ENCODE data around the gene BPGM. TPM values are rescaled to one million over a fixed set of nuclear protein-coding genes. Genes with fewer than 3 reads are reported as not detected.

The BPGM gene
- total RNA-seq, 1 donor from 2014 or later, result 37.4 TPM

DNA sequence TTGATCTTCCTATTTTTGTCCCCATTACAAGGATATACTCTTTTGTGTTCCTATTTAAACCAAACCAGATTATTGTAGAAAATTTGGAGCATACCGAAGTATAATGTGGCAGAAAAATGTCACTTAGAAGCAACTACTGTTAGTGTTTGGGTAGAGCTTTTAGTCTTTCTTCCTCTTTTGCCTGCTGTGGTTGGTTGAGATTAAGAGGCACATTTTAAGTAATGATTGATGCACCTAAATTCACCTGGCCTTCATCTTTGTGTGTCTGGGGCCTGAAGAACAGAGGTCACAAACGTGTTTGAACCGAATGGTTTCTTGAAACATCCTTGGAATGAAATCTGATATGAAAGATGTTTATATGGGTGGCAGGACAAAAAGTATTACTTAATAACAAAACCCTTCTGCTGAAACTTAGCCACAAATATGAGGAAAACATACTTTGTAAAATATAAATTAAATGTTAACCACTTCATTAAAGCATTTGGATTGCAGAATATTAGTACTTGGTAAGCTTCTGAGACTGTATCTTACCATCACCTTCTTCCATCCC, 2.6 kb downstream of the BPGM start:
- Histone ChIP-seq H3K27me3 (ENCODE audit: insufficient read depth, low read length) (no peaks in the 10 kb centered on the region), H3K4me2 (ENCODE audit: low read length) (peak overlapping the region; percentile 16), H3K4me1 (ENCODE audit: insufficient read depth, low read length) (peaks cover 9% of the 10 kb centered on the region), H3K4me3 (ENCODE audit: insufficient read depth, low read depth, low read length) (no peak overlapping the region), H3K79me2 (ENCODE audit: insufficient read depth, low read length) (peaks cover 77% of the 10 kb centered on the region), H2AFZ (ENCODE audit: low read depth, low read length) (no peak overlapping the region), H3K9ac (ENCODE audit: low read length) (no peak overlapping the region), H3K9me3 (ENCODE audit: insufficient read depth, low read depth, low read length) (no peaks in the 10 kb centered on the region), H4K20me1 (ENCODE audit: insufficient read depth, low read length) (peaks cover 4% of the 10 kb centered on the region), H3K27ac (ENCODE audit: low read depth, low read length) (no peak overlapping the region), H3K36me3 (ENCODE audit: insufficient read depth, low read length) (no peaks in the 10 kb centered on the region)
- Mint-ChIP-seq H3K36me3 (ENCODE audit: low read depth, unreplicated experiment) (peaks cover 2% of the 10 kb centered on the region), H3K4me1 (ENCODE audit: low read depth, unreplicated experiment) (peaks cover 17% of the 10 kb centered on the region), H3K9me3 (ENCODE audit: unreplicated experiment) (no peaks in the 10 kb centered on the region), H3K27ac (ENCODE audit: unreplicated experiment) (no peak overlapping the region), H3K27me3 (ENCODE audit: low read depth, unreplicated experiment) (no peaks in the 10 kb centered on the region), H3K4me3 (ENCODE audit: unreplicated experiment) (peak overlapping the region; percentile 73)
- FAIRE-seq (no peak), DNase-seq (ENCODE audit: low read depth) (no peak)
- TF ChIP-seq CTCF (IDR thresholded peaks at IDR 0.05; ENCODE audit: insufficient read depth, low read depth, low read length) (no peak), EZH2 (IDR thresholded peaks at IDR 0.05; ENCODE audit: insufficient read depth, low read length) (no peak)

- FAIRE-seq (no peak), DNase-seq (ENCODE audit: low read depth) (no peak)
- Mint-ChIP-seq H3K4me1 (ENCODE audit: low read depth, unreplicated experiment) (peaks cover 13% of the 10 kb centered on the region), H3K27ac (ENCODE audit: unreplicated experiment) (no peak overlapping the region), H3K27me3 (ENCODE audit: low read depth, unreplicated experiment) (no peaks in the 10 kb centered on the region), H3K4me3 (ENCODE audit: unreplicated experiment) (no peak overlapping the region), H3K36me3 (ENCODE audit: low read depth, unreplicated experiment) (peaks cover 13% of the 10 kb centered on the region), H3K9me3 (ENCODE audit: unreplicated experiment) (peaks cover 2% of the 10 kb centered on the region)
- peaks cover 4% of the 10 kb centered on the region for H4K20me1 ChIP-seq (ENCODE audit: insufficient read depth, low read length)
- no peaks in the 10 kb centered on the region for H3K4me1 ChIP-seq (ENCODE audit: insufficient read depth, low read length)
- no peak overlapping the region for H2AFZ ChIP-seq (ENCODE audit: low read depth, low read length)
- no peaks in the 10 kb centered on the region for H3K27me3 ChIP-seq (ENCODE audit: insufficient read depth, low read length)
- peaks cover 86% of the 10 kb centered on the region for H3K79me2 ChIP-seq (ENCODE audit: insufficient read depth, low read length)
- no peaks in the 10 kb centered on the region for H3K9me3 ChIP-seq (ENCODE audit: insufficient read depth, low read depth, low read length)
- no peaks in the 10 kb centered on the region for H3K36me3 ChIP-seq (ENCODE audit: insufficient read depth, low read length)
- TF ChIP-seq EZH2 (IDR thresholded peaks at IDR 0.05; ENCODE audit: insufficient read depth, low read length), result no peak
- no peak for TF ChIP-seq CTCF (IDR thresholded peaks at IDR 0.05; ENCODE audit: insufficient read depth, low read depth, low read length)
- H3K9ac ChIP-seq (ENCODE audit: low read length), result no peak overlapping the region
- H3K4me3 ChIP-seq (ENCODE audit: insufficient read depth, low read depth, low read length), result no peak overlapping the region
- H3K4me2 ChIP-seq (ENCODE audit: low read length), result no peak overlapping the region
- no peak overlapping the region for H3K27ac ChIP-seq (ENCODE audit: low read depth, low read length)
Measured at GRCh38 chr7:134651991-134652390, 5.3 kb downstream of the BPGM start.

- Mint-ChIP-seq H3K27me3 (ENCODE audit: low read depth, unreplicated experiment) (no peaks in the 10 kb centered on the region), H3K4me3 (ENCODE audit: unreplicated experiment) (no peak overlapping the region), H3K27ac (ENCODE audit: unreplicated experiment) (no peak overlapping the region), H3K9me3 (ENCODE audit: unreplicated experiment) (peaks cover 2% of the 10 kb centered on the region), H3K36me3 (ENCODE audit: low read depth, unreplicated experiment) (peaks cover 12% of the 10 kb centered on the region), H3K4me1 (ENCODE audit: low read depth, unreplicated experiment) (peaks cover 22% of the 10 kb centered on the region)
- Histone ChIP-seq H3K9me3 (ENCODE audit: insufficient read depth, low read depth, low read length) (no peaks in the 10 kb centered on the region), H3K27me3 (ENCODE audit: insufficient read depth, low read length) (no peaks in the 10 kb centered on the region), H3K36me3 (ENCODE audit: insufficient read depth, low read length) (peaks cover 2% of the 10 kb centered on the region), H3K4me2 (ENCODE audit: low read length) (no peak overlapping the region), H3K27ac (ENCODE audit: low read depth, low read length) (no peak overlapping the region), H3K9ac (ENCODE audit: low read length) (no peak overlapping the region), H3K4me3 (ENCODE audit: insufficient read depth, low read depth, low read length) (no peak overlapping the region), H2AFZ (ENCODE audit: low read depth, low read length) (no peak overlapping the region), H3K4me1 (ENCODE audit: insufficient read depth, low read length) (no peaks in the 10 kb centered on the region), H3K79me2 (ENCODE audit: insufficient read depth, low read length) (peaks cover 89% of the 10 kb centered on the region), H4K20me1 (ENCODE audit: insufficient read depth, low read length) (peaks cover 4% of the 10 kb centered on the region)
- TF ChIP-seq EZH2 (IDR thresholded peaks at IDR 0.05; ENCODE audit: insufficient read depth, low read length) (no peak), CTCF (IDR thresholded peaks at IDR 0.05; ENCODE audit: insufficient read depth, low read depth, low read length) (no peak)
- no peak for FAIRE-seq
- peak; percentile 31 for DNase-seq (ENCODE audit: low read depth)
Measured at GRCh38 chr7:134654104-134654775, 7.6 kb downstream of the BPGM start.
